Panc1 (cell line): ENCODE measurements around the gene CNBP.

Experiments
- CTCF ChIP-seq: fragments of 450-650 bp; IDR thresholded peaks from 2 replicates; pipeline ENCODE4 v1.5.1; 2017; ENCODE audit warnings: mild to moderate bottlenecking
- POLR2AphosphoS5 ChIP-seq: IDR thresholded peaks from 2 replicates; pipeline ENCODE4 v1.6.1; 2012; ENCODE audit warnings: mild to moderate bottlenecking, low read depth, low read length, moderate library complexity
- REST ChIP-seq, 2 experiments: IDR thresholded peaks; 2 replicates each; pipeline ENCODE4 v1.6.1; 2011 to 2012; ENCODE audit warnings: low read depth in 2 of 2, control low read depth in 1 of 2, low read length in 1 of 2, mild to moderate bottlenecking in 1 of 2, moderate library complexity in 1 of 2; ENCODE audit not compliant: insufficient read depth in 1 of 2
- SIN3A ChIP-seq: IDR thresholded peaks from 2 replicates; pipeline ENCODE4 v1.6.1; 2012; ENCODE audit warnings: low read depth, mild to moderate bottlenecking, low read length, moderate library complexity, borderline replicate concordance; ENCODE audit not compliant: insufficient read depth

GRCh38 chr3:129173725-129174124 lies 10.0 kb downstream of the CNBP start:
- TF ChIP-seq SIN3A (no peak), CTCF (no peak), POLR2AphosphoS5 (no peak), REST (IDR thresholded peaks at IDR 0.05; ENCODE audit: insufficient read depth in 1 of 2, low read depth in 2 of 2, low read length in 1 of 2) (no peak)
